HEK293 (cell line): ENCODE results near the gene BPIFB4.

ENCODE experiments used
- CTCF ChIA-PET: fragments of 350-600 bp; formaldehyde crosslinking; extraction: SDS; loops from one replicate; lab custom pipeline; 2021; ENCODE audit warnings: antibody characterized with exemption; lab: Yijun Ruan, JAX
- POLR2A ChIA-PET: fragments of 300-600 bp; formaldehyde crosslinking; extraction: SDS; loops from one replicate; lab custom pipeline; 2020; ENCODE audit warnings: antibody characterized with exemption, inconsistent platforms; lab: Yijun Ruan, JAX
- H3K27ac ChIP-seq: fragments of 200-500 bp; sonication (Bioruptor generic); 2 replicates; pipeline ENCODE4 v1.5.1; 2014; ENCODE audit warnings: low read depth, low read length, control low read depth, inconsistent platforms; ENCODE audit errors: extremely low read depth
- H3K36me3 ChIP-seq, 2 experiments: fragments of 200-500 bp in 1 of 2; sonication (Bioruptor generic) in 1 of 2; 1 replicate in 1 of 2; 2 replicates in 1 of 2; pipeline ENCODE4 v1.5.1; 2014 to 2017; ENCODE audit warnings: inconsistent platforms in 2 of 2, low read length in 2 of 2; ENCODE audit not compliant: control insufficient read depth in 2 of 2, insufficient read depth in 1 of 2
- H3K4me1 ChIP-seq: fragments of 200-500 bp; sonication (Bioruptor generic); 2 replicates; pipeline ENCODE4 v1.5.1; 2014; ENCODE audit warnings: mild to moderate bottlenecking, low read length, inconsistent platforms; ENCODE audit not compliant: control insufficient read depth, insufficient read depth
- H3K4me3 ChIP-seq: 2 replicates; pipeline ENCODE4 v1.5.1; 2011; ENCODE audit warnings: low read depth, mild to moderate bottlenecking, control low read depth, low read length, moderate library complexity
- H3K9me3 ChIP-seq: fragments of 200-500 bp; sonication (Bioruptor generic); 2 replicates; pipeline ENCODE4 v1.5.1; 2014; ENCODE audit warnings: low read depth, low read length, inconsistent platforms; ENCODE audit not compliant: control insufficient read depth, insufficient read depth
- BCL11B ChIP-seq: fragments of 450-650 bp; formaldehyde crosslinking; IDR thresholded peaks from 2 replicates; pipeline ENCODE4 v1.5.1; 2016; ENCODE audit warnings: low read depth, missing biosample characterization, missing genetic modification characterization
- EGR2 ChIP-seq: fragments of 450-650 bp; formaldehyde crosslinking; IDR thresholded peaks from 2 replicates; pipeline ENCODE4 v1.5.1; 2016; ENCODE audit warnings: low read depth, missing biosample characterization, missing genetic modification characterization
- KLF1 ChIP-seq: fragments of 450-650 bp; formaldehyde crosslinking; IDR thresholded peaks from 2 replicates; pipeline ENCODE4 v1.5.1; 2016; ENCODE audit warnings: missing biosample characterization, missing genetic modification characterization
- KLF8 ChIP-seq: fragments of 450-650 bp; formaldehyde crosslinking; IDR thresholded peaks from 2 replicates; pipeline ENCODE4 v1.5.1; 2016; ENCODE audit warnings: missing biosample characterization, missing genetic modification characterization
- RBAK ChIP-seq: fragments of 450-650 bp; formaldehyde crosslinking; IDR thresholded peaks from 2 replicates; pipeline ENCODE4 v1.5.1; 2016; ENCODE audit warnings: missing biosample characterization, missing genetic modification characterization
- ZBTB17 ChIP-seq: fragments of 450-650 bp; formaldehyde crosslinking; IDR thresholded peaks from 2 replicates; pipeline ENCODE4 v1.5.1; 2016; ENCODE audit warnings: missing biosample characterization, missing genetic modification characterization
- ZFHX2 ChIP-seq: fragments of 450-650 bp; formaldehyde crosslinking; conservative IDR thresholded peaks from 2 replicates; pipeline ENCODE4 v1.5.1; 2016; ENCODE audit warnings: missing biosample characterization, missing genetic modification characterization
- ZFP3 ChIP-seq: fragments of 450-650 bp; formaldehyde crosslinking; IDR thresholded peaks from 2 replicates; pipeline ENCODE4 v1.5.1; 2016; ENCODE audit warnings: low read depth, missing biosample characterization, missing genetic modification characterization
- ZFP41 ChIP-seq: fragments of 450-650 bp; formaldehyde crosslinking; IDR thresholded peaks from 2 replicates; pipeline ENCODE4 v1.5.1; 2016; ENCODE audit warnings: missing biosample characterization, missing genetic modification characterization, borderline replicate concordance
- ZNF2 ChIP-seq: fragments of 450-650 bp; formaldehyde crosslinking; IDR thresholded peaks from 2 replicates; pipeline ENCODE4 v1.5.1; 2016; ENCODE audit warnings: missing biosample characterization, missing genetic modification characterization
- ZNF23 ChIP-seq: fragments of 450-650 bp; formaldehyde crosslinking; IDR thresholded peaks from 2 replicates; pipeline ENCODE4 v1.5.1; 2016; ENCODE audit warnings: missing biosample characterization, missing genetic modification characterization, borderline replicate concordance
- ZNF311 ChIP-seq: fragments of 450-650 bp; formaldehyde crosslinking; IDR thresholded peaks from 2 replicates; pipeline ENCODE4 v1.5.1; 2017; ENCODE audit warnings: missing biosample characterization, missing genetic modification characterization, borderline replicate concordance
- ZNF335 ChIP-seq: fragments of 450-650 bp; formaldehyde crosslinking; conservative IDR thresholded peaks from 2 replicates; pipeline ENCODE4 v1.5.1; 2016; ENCODE audit warnings: missing biosample characterization, missing genetic modification characterization
- ZNF548 ChIP-seq: fragments of 450-650 bp; formaldehyde crosslinking; IDR thresholded peaks from 2 replicates; pipeline ENCODE4 v1.5.1; 2016; ENCODE audit warnings: missing biosample characterization, missing genetic modification characterization
- ZNF623 ChIP-seq: fragments of 450-650 bp; formaldehyde crosslinking; IDR thresholded peaks from 2 replicates; pipeline ENCODE4 v1.5.1; 2016; ENCODE audit warnings: missing biosample characterization, missing genetic modification characterization
- ZNF624 ChIP-seq: fragments of 450-650 bp; formaldehyde crosslinking; IDR thresholded peaks from 2 replicates; pipeline ENCODE4 v1.5.1; 2017; ENCODE audit warnings: missing biosample characterization, missing genetic modification characterization
- TF ChIP-seq, protein P1 (sequence below): fragments of 450-650 bp; formaldehyde crosslinking; IDR thresholded peaks from 2 replicates; pipeline ENCODE4 v1.5.1; 2016; ENCODE audit warnings: missing biosample characterization, missing genetic modification characterization
- TF ChIP-seq, protein P2 (sequence below): fragments of 450-650 bp; formaldehyde crosslinking; IDR thresholded peaks from 2 replicates; pipeline ENCODE4 v1.5.1; 2016; ENCODE audit warnings: missing biosample characterization, missing genetic modification characterization

The BPIFB4 gene

DNA sequence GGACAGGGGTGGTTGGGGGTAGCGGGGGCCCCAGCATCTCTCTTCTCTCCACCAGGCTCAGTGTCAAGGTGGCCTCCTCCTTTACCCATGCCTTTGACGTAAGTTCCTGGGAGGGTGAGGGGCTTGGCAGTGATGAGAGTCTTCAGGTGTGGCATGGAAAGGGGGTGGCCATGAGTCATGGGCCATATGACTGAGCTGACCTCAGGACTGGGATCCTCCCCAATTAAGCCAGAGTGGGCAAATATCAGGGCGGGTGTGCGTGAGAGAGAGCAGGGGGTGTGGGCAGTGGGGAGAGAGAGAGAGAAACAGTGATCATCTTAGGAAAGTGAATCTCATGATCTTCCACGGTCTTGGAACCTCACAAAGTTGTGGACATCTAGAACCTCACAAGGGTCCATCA, 8.2 kb upstream of the BPIFB4 start:
- TF ChIP-seq ZNF335 (no peak), ZNF624 (tag by site-specific recombination) (no peak), ZNF548 (tag by site-specific recombination) (no peak), EGR2 (tag by site-specific recombination) (peak; percentile 49; the same call in 1 of the 2 replicates), RBAK (no peak), ZNF2 (tag by site-specific recombination) (no peak), ZFHX2 (tag by site-specific recombination) (0 out of 2 replicates have a peak, but pooled peaks have one; percentile 18), ZFP41 (no peak), BCL11B (tag by site-specific recombination) (no peak), ZNF311 (tag by site-specific recombination) (no peak), KLF1 (tag by site-specific recombination) (peak; percentile 77)
- TF ChIP-seq, protein P1, sequence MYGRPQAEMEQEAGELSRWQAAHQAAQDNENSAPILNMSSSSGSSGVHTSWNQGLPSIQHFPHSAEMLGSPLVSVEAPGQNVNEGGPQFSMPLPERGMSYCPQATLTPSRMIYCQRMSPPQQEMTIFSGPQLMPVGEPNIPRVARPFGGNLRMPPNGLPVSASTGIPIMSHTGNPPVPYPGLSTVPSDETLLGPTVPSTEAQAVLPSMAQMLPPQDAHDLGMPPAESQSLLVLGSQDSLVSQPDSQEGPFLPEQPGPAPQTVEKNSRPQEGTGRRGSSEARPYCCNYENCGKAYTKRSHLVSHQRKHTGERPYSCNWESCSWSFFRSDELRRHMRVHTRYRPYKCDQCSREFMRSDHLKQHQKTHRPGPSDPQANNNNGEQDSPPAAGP (tag by site-specific recombination), result peak; percentile 91

GRCh38 chr20:33072362-33072761, 7.1 kb upstream of the BPIFB4 start:
- POLR2A ChIA-PET, result no interaction called here
- Histone ChIP-seq H3K4me1 (no peaks in the 10 kb centered on the region), H3K27ac (no peak overlapping the region)
- CTCF ChIA-PET, result no interaction called here
- TF ChIP-seq ZFP3 (tag by site-specific recombination) (peak; percentile 75), ZNF623 (tag by site-specific recombination) (no peak)
- TF ChIP-seq, all 188 proteins: peak for 1
- Histone ChIP-seq H3K9me3 (no peaks in the 10 kb centered on the region), H3K36me3 (no peaks in the 10 kb centered on the region), H3K4me3 (no peak overlapping the region)

More for the DNA sequence above, 8.2 kb upstream of the BPIFB4 start:
- H3K9me3 ChIP-seq, result no peaks in the 10 kb centered on the region
- H3K36me3 ChIP-seq, result no peaks in the 10 kb centered on the region
- POLR2A ChIA-PET, result interaction anchor here (1.1 kb wide), 1 partner anchor 922 kb away, joined by 4 read pairs; no protein-coding TSS in a partner anchor
- no peak overlapping the region for H3K27ac ChIP-seq
- no peak overlapping the region for H3K4me3 ChIP-seq
- H3K4me1 ChIP-seq, result no peaks in the 10 kb centered on the region
- CTCF ChIA-PET, result no interaction called here

DNA sequence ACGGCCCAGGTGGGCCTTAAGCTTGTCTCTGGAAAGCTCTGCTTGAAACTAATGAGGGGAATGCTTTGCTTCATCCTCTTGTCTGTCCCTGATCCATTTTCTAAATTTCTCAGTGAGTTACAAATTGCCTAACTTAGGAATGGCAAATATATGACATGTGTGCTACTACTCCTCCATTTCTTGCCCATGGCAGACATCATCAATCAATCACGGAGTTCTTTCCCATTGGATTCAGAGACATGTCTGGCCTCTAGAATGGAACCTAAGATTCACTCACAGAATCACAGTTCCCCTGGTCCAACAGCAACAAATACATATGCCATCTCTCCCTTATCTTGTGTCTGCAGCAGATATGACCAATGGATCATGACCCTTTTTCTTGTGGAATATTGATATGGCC, 6.6 kb upstream of the BPIFB4 start:
- no peak overlapping the region for H3K27ac ChIP-seq
- no peaks in the 10 kb centered on the region for H3K36me3 ChIP-seq
- no peak overlapping the region for H3K4me3 ChIP-seq
- ChIA-PET POLR2A (no interaction called here), CTCF (no interaction called here)
- H3K9me3 ChIP-seq, result no peaks in the 10 kb centered on the region
- no peaks in the 10 kb centered on the region for H3K4me1 ChIP-seq
- TF ChIP-seq KLF8 (no peak), ZBTB17 (peak; percentile 66), ZNF23 (0 out of 2 replicates have a peak, but pooled peaks have one; percentile 43)
- TF ChIP-seq, protein P2, sequence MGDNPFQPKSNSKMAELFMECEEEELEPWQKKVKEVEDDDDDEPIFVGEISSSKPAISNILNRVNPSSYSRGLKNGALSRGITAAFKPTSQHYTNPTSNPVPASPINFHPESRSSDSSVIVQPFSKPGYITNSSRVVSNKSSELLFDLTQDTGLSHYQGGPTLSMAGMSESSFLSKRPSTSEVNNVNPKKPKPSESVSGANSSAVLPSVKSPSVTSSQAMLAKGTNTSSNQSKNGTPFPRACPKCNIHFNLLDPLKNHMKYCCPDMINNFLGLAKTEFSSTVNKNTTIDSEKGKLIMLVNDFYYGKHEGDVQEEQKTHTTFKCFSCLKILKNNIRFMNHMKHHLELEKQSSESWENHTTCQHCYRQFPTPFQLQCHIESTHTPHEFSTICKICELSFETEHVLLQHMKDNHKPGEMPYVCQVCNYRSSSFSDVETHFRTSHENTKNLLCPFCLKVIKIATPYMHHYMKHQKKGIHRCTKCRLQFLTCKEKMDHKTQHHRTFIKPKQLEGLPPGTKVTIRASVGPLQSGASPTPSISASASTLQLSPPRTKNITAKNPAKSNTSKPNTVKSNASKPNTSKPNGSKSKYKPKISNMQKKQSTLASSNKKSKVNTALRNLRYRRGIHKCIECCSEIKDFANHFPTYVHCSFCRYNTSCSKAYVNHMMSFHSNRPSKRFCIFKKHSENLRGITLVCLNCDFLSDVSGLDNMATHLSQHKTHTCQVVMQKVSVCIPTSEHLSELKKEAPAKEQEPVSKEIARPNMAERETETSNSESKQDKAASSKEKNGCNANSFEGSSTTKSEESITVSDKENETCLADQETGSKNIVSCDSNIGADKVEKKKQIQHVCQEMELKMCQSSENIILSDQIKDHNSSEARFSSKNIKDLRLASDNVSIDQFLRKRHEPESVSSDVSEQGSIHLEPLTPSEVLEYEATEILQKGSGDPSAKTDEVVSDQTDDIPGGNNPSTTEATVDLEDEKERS, result no peak
